Hepatic stellate cell (primary cell): ENCODE measurements around the gene KHDRBS1.
"Not testable (repeated sequence)": the region's sequence is repeated elsewhere in the genome, so short reads cannot be mapped to it uniquely, and the experiment has no call there.

Source experiments
- DNase-seq: peaks from one replicate; pipeline ENCODE4 v3.0.0; 2011; ENCODE audit warnings: low spot score

Gene KHDRBS1

DNA sequence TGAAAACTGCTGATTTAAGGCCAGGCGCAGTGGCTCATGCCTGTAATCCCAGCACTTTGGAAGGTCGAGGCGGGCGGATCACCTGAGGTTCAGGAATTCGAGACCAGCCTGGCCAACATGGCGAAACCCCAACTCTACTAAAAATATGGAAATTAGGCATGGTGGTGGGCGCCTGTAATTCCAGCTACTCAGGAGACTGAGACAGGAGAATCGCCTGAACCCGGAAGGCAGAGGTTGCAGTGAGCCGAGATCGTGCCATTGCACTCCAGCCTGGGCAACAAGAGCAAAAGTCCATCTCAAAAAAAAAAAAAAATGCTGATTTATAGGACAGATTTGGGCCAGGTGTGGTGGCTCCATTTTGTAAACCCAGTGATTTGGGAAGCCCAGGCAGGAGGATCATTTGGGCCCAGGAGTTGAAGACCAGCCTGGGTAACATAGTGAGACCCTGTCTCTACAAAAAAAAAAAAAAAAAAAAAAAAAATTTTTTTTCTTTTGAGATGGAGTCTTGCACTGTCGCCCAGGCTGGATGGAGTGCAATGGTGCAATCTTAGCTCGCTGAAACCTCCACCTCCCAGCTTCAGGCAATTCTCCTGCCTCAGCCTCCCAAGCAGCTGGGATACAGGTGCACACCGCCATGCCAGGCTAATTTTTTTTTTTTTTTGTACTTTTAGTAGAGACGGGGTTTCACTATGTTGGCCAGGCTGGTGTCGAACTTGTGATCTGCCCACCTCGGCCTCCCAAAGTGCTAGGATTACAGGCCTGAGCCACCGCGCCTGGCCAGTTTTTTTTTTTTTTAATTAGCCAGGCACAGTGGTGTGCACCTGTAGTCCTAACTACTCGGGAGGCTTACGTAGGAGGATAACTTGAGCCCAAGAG lies 52.2 kb downstream of the KHDRBS1 start:
- not testable (repeated sequence) for DNase-seq

GRCh38 chr1:32066489-32066873 lies 52.8 kb downstream of the KHDRBS1 start:
- DNase-seq: peak; percentile 75

- peak; percentile 32 for DNase-seq
Observed at GRCh38 chr1:32068957-32069588, 55.4 kb downstream of the KHDRBS1 start.

- DNase-seq: peak; percentile 66
Observed at GRCh38 chr1:32071758-32072621, 58.3 kb downstream of the KHDRBS1 start.

- peak; percentile 94 for DNase-seq
Observed at GRCh38 chr1:32072622-32073298, 59.1 kb downstream of the KHDRBS1 start, which contains the start of gene TMEM39B. Gene TMEM39B, plus strand, starts transcription at chr1:32072939. Its CDS starts 109 bp downstream, at chr1:32073048.

- no peak for DNase-seq
Observed at GRCh38 chr1:32073299-32074229, 59.9 kb downstream of the KHDRBS1 start.

DNA sequence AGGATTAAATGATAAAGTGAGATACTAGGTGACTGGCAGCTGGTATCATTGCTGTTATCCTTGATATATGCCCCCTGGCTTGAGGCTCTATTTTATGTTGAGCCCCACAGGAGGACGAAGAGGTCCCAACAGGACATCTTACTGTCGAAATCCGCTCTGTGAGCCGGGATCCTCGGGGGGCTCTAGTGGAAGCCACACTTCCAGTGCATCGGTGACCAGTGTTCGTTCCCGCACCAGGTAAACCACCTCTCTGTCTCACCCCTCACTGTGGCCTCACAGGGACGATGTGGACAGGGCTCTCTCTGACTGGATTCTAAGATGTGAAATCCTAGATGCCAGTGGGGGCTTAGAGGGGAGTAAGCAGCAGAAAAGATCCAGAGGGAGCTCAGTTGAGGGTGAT lies 61.2 kb downstream of the KHDRBS1 start:
- no peak for DNase-seq

DNA sequence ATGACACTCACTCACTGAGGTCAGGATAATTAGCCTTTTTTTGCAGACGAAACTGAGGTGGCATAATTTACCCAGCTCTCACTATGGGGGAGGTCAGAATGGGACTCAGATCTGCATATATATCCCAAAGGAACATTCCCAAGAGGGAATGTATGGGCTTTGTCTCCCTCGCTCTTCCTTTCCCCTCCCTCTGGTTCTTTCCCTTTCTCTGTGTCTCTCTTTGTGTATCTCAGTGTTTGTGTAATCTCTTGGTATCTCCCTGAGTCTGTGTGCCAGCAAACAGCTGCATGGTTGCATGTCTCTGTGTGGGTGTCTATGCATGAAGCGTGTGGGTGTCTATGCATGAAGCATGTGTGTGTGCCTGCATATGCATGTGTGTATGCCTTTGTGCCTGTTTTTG lies 63.8 kb downstream of the KHDRBS1 start:
- DNase-seq: no peak

DNA sequence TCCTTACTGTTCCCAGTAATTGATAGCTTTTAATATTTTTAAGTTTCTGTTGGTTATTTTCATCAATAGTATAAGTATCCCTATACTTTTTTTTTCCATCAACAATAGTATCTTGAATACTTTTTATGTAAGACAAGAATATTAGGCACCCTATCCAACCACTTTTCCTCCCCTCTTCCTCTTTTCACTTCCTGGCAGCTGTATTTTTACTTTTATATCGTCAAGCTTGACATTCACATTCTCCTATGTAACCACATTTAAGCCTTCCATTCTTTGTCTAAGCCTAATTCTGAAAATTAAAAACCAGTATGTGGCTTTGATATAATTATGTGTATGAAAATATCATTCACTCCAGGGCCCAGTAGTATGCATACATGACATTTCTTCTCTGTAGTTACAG lies 68.4 kb downstream of the KHDRBS1 start:
- no peak for DNase-seq

GRCh38 chr1:32086381-32086780 lies 72.7 kb downstream of the KHDRBS1 start:
- not testable (repeated sequence) for DNase-seq

DNA sequence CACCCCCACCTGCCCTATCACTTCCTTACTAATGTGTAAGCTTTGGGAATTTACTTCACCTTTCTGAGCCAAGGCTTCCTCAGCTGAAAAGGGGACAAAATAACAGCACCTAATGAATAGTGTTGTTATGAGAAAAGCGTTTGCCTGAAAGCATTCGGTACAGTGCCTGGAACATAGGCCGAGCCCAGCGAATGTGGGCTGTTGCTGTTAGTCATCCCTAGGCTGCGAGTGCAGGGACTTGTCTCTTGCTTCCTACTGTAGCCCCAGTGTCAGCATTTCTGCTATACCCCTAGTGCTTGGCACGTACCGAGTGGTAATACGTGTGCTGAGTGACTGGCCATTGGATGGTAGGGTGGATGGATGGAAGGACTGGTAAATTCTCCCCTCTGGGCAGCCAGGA lies 77.5 kb downstream of the KHDRBS1 start:
- no peak for DNase-seq

- DNase-seq: no peak
Observed at GRCh38 chr1:32091591-32091990, 77.9 kb downstream of the KHDRBS1 start.
